ENCODE results near the gene EXOC6.

The EXOC6 gene

DNA sequence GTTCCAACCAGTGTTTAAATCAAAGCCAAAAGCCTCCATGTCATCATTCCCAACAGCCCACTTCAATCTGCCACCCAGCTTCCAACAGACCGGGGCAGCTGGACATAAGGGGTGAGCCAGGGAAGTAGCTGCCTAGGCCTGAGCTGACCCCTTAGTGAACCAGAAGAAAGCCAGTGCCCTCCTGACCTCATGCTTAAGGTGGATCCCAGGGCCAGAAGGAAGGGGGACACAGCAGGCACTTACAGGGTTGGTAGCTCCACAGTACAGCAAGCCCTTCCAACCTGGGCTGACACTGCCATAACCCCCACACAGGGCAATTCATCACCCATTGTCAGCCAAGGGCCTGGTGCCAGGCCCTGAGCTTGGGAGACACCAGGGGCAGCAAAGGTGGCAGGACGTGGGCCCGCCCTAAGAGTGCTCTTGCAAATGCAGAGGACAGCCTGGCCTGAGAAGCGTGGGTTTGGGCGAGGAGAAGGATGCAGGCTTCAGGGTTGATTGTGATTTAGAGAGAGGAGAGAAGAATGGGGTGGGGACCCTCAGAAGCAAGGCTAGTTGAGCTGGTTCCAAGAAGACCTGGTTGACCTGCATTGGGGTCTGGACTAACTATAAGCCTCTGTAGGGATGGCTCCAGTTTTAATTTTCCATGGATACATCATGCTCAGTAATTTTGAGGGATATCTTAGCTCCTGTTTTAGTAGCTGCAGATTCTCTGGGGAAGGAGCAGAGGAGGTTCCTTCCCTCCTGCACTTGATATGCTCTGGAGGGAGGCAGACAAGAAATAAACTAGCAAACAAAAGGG lies 222.3 kb downstream of the EXOC6 start:
- TF ChIP-seq POLR2A (IDR thresholded peaks at IDR 0.05; ENCODE audit: low read depth, low read length), result no peak
- DNase-seq (ENCODE audit: insufficient read length, low spot score) (no peak), FAIRE-seq (no peak)

DNA sequence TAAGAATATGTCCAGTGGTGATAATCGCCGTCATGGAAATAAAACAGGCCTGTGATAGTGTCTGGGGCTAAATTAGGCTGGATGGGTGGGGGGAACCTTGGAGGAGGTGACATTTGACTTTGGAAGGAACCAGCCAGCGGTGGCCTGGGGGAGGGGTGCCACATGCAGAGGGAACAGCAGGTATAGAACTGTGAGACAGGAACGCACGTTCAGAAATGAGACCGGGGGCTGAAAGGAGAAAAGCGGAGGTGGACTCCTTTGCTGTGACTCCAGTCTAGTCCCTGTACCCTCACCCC lies 222.8 kb downstream of the EXOC6 start:
- no peak for TF ChIP-seq POLR2A (IDR thresholded peaks at IDR 0.05; ENCODE audit: low read depth, low read length)
- no peak for FAIRE-seq
- no peak for DNase-seq (ENCODE audit: insufficient read length, low spot score)

DNA sequence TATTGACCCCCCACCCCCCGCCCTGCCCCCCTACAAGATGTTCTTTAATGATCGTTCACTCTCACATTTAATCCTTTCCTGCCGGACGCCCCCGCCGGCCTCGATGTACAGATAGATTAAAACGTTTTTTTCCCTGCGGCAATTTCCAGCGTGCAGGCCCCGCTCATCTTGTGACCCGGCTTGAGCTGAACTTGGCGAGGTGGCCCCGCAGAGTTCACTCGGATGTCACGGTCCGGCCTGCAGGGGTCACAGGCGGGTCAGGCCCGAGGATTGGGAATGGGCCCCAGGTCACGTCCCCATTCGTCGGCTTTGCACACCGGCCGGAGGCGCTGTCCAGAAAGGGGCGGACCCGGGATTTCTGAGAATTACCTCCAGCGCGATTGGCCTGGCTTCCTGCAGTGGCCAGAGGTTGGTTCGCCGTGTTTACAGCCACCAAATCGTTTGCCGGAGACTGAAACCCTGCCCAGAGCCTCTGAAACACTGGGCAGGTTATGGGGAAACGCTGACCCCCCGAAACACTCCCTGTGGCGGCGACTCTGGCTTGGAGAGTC lies 223.4 kb downstream of the EXOC6 start:
- no peak for FAIRE-seq
- DNase-seq (ENCODE audit: insufficient read length, low spot score), result no peak
- no peak for TF ChIP-seq POLR2A (IDR thresholded peaks at IDR 0.05; ENCODE audit: low read depth, low read length)

DNA sequence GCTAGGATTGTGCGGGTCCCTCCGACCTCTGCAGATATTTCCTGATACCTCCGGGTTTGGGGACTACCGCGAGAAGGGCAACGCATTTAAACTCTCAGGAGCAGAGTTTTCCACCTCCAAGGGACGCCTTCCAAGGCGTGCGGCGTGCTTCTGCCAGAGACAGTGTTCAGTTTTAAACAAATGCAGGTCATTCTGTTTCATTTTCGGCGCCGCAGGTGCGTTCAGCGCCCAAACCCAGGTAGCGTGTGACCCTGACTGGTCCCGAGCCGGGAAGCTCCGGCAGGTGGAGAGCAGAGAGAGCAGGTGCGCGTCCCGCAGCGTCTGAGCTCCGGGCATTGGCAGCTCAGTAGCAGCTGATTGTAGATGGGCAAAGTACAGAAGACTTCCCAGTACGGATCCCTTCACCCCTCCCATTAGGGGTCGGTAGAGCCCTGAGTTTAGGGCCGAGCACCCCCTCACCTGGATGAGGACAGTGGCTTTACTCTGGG lies 223.9 kb downstream of the EXOC6 start:
- DNase-seq (ENCODE audit: insufficient read length, low spot score), result no peak
- no peak for FAIRE-seq

DNA sequence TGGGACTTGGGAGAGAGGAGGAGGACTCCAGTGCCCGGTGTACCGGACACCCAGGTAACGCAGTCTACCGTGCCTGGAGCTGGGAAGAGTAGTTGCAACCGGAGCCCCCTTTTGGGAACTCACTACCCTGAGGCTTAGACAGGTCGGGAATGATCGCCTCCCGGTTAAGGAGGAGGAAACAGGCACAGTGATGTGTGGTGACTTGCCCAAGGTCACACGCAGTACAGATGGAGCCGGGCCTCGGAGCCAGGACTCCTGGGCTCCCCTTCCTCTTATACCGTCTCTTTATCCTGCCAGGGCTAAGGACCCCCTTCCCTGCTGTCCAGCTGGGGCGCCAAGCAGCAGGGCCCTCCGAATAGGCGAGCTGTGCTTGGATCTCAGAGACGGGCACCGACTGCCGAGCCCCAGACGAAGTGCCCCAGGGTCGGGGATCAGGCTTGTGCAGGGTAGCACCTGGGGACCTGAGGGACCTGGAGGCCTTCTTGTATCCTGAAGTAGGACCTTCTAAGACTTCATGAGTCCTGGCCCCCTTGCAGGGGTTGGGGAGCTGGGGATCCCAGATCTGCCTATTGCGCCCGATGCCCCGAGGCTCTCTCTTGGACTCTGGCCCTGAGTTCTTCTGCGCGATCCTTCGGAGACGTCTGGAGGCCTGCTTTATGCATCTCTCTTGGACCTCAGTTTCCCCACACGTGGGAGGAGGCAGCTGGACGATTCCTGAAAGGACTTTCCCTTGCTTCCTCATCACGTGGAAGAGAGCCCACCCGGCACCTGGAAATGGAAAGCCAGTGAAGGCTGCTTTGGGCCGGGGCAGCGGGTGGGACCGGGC lies 224.6 kb downstream of the EXOC6 start:
- no peak for DNase-seq (ENCODE audit: insufficient read length, low spot score)
- FAIRE-seq, result no peak

More for the DNA sequence above, 223.9 kb downstream of the EXOC6 start:
- no peak for TF ChIP-seq POLR2A (IDR thresholded peaks at IDR 0.05; ENCODE audit: low read depth, low read length)

DNA sequence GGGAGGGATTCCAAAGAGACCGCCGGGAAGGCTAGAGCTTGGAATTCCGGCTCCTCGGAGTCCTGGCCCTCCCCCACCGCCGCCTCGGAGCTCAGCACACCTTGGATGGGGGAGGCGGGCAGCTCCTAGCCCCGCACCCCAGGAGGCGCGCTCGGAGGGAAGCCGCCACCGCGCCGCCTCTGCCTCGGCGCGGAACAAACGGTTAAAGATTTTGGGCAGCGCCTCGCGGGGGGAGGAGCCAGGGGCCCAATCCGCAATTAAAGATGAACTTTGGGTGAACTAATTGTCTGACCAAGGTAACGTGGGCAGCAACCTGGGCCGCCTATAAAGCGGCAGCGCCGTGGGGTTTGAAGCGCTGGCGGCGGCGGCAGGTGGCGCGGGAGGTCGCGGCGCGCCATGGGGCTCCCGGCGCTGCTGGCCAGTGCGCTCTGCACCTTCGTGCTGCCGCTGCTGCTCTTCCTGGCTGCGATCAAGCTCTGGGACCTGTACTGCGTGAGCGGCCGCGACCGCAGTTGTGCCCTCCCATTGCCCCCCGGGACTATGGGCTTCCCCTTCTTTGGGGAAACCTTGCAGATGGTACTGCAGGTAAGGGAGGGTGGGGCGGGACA lies 225.3 kb downstream of the EXOC6 start, which contains the start of gene CYP26A1:
CYP26A1 (plus strand) TSS at position 355 of the 608 bp plus-strand sequence; CDS start at position 397, 42 bp downstream.
- DNase-seq (ENCODE audit: insufficient read length, low spot score) (no peak), FAIRE-seq (no peak)
- TF ChIP-seq POLR2A (IDR thresholded peaks at IDR 0.05; ENCODE audit: low read depth, low read length), result no peak

More for the DNA sequence above, 224.6 kb downstream of the EXOC6 start:
- no peak for TF ChIP-seq POLR2A (IDR thresholded peaks at IDR 0.05; ENCODE audit: low read depth, low read length)

DNA sequence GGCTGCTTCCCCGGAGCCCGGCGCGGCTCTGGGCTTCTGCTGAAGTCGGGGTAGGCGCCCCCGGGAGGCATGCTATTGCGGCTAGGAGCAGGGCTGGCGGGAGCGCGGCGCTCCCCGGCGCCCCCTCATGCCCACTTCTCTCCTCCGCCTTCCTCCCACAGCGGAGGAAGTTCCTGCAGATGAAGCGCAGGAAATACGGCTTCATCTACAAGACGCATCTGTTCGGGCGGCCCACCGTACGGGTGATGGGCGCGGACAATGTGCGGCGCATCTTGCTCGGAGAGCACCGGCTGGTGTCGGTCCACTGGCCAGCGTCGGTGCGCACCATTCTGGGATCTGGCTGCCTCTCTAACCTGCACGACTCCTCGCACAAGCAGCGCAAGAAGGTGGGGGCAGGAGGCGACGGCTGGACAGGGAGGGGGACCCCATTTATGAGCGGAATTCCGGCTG lies 225.9 kb downstream of the EXOC6 start:
- no peak for TF ChIP-seq POLR2A (IDR thresholded peaks at IDR 0.05; ENCODE audit: low read depth, low read length)
- no peak for DNase-seq (ENCODE audit: insufficient read length, low spot score)
- no peak for FAIRE-seq

DNA sequence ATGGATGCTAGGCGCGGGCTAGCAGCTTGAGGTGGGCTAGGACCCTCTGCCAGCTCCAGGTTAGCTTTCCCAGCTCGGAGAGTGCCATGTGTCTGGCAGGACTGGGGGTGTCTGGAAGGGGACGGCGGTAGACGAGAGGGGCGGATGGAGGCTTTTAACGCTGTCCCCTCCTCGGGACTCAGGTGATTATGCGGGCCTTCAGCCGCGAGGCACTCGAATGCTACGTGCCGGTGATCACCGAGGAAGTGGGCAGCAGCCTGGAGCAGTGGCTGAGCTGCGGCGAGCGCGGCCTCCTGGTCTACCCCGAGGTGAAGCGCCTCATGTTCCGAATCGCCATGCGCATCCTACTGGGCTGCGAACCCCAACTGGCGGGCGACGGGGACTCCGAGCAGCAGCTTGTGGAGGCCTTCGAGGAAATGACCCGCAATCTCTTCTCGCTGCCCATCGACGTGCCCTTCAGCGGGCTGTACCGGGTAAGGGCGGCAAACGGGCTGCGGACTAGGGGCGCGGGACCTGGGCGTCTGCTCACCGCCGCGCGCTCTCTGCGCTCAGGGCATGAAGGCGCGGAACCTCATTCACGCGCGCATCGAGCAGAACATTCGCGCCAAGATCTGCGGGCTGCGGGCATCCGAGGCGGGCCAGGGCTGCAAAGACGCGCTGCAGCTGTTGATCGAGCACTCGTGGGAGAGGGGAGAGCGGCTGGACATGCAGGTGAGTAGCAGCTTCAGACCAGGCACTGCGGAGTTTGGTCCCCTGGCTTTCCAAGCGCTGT lies 226.5 kb downstream of the EXOC6 start:
- no peak for TF ChIP-seq POLR2A (IDR thresholded peaks at IDR 0.05; ENCODE audit: low read depth, low read length)
- FAIRE-seq, result no peak
- DNase-seq (ENCODE audit: insufficient read length, low spot score), result no peak

DNA sequence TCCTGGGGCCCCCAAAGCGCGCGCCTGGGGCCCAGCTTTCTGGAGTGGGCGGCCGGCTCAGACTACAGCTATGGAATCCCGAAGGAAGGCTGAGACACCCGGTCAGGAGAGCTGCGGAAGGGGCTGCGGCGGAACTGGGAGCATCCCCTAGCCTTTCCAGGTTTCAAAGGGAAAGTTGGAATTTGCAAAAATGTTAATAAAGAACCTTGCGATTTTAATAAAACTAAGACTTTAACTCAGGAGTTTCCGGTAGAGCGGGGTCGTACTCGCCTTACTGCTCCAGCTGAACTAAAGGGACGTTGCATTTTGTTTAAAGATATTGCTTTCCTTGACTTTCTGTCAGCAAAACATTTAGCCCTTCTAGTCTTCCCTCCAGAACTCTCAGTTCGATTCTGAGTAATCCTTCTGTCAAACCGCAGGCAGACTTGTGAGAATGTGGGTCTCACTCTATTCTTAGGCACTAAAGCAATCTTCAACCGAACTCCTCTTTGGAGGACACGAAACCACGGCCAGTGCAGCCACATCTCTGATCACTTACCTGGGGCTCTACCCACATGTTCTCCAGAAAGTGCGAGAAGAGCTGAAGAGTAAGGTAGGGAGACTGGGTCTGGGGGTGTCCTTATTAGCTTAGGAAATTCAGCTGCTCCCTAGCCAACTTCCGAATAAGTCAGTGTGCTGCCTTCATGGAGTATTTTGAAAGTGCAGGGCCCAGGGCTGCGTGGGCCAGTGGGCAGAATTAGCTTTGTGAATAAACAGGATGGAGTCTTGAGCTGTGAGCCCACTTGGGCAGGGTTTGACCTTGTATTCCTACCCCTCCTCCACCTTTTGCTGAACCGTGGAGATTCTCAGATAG lies 227.3 kb downstream of the EXOC6 start:
- no peak for FAIRE-seq
- no peak for TF ChIP-seq POLR2A (IDR thresholded peaks at IDR 0.05; ENCODE audit: low read depth, low read length)
- no peak for DNase-seq (ENCODE audit: insufficient read length, low spot score)

DNA sequence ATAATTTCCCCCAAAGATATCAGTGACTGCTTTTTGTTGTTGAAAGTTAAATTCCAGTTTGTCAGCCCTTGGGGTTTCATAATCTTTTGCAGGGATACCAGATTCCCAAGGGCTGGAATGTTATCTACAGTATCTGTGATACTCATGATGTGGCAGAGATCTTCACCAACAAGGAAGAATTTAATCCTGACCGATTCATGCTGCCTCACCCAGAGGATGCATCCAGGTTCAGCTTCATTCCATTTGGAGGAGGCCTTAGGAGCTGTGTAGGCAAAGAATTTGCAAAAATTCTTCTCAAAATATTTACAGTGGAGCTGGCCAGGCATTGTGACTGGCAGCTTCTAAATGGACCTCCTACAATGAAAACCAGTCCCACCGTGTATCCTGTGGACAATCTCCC lies 228.6 kb downstream of the EXOC6 start:
- FAIRE-seq (no peak), DNase-seq (ENCODE audit: insufficient read length, low spot score) (no peak)
- TF ChIP-seq POLR2A (IDR thresholded peaks at IDR 0.05; ENCODE audit: low read depth, low read length), result no peak

DNA sequence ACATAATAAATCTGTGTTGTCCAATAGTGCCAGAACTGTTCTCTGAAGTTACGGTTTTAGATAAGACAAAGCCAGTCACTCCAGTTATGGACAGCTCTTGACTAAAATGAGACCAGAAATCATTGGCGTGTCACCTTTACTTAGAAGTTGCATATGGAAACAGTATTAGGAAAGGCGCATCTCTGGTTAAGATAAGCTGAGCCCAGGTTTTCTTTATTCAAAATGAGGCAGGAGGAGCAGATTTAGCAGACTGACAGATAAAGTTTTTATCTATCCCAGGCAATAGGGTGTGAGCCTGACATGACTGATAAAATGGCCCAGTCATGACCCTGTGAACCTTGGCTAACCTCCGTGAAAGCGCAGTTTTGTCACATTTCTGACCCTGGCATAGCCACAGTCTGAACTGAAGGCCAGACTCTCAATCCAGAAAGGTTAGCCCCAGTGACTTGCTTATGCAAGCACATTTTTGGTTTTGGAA lies 229.6 kb downstream of the EXOC6 start:
- FAIRE-seq (no peak), DNase-seq (ENCODE audit: insufficient read length, low spot score) (no peak)
- TF ChIP-seq POLR2A (IDR thresholded peaks at IDR 0.05; ENCODE audit: low read depth, low read length), result no peak

DNA sequence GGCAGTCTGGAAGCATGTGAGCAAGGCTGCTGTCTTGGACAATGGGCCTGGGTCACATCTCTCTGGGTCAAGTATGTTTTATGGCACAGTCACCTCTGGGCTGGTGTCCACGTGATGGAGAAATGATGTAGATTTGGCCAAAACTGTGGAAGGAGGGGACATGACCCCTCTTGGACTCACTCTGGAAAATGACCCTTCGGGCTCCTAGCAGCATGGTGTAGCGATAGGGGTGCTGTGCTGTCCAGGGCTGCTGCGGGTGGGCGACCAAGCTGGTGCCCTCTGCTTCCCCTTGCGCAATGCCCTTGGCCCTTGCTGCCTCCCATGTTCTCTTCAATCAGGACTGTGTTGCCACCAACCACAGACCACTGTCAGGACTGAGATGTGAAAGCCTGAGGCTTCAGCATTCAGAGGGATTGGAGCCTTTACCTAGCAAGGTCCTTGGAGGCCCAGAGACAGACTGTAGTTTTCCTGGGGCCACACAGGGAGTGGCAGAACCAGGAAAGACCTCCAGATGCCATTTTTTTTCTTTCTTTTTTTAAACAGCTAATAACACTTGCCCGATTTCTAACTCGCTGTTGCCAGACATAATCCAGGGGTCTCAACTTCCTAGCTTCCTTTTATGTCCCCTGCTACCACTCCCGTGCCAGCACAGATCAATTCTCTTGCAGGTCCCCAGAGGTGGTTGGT lies 231.5 kb downstream of the EXOC6 start:
- DNase-seq (ENCODE audit: insufficient read length, low spot score), result no peak
- FAIRE-seq, result no peak
- TF ChIP-seq POLR2A (IDR thresholded peaks at IDR 0.05; ENCODE audit: low read depth, low read length), result no peak

Data from H54 (cell line).